NCI-H2196 (cell line): ENCODE measurements around the gene GPR15LG.
"Not testable (repeated sequence)": the region's sequence is repeated elsewhere in the genome, so short reads cannot be mapped to it uniquely, and the experiment has no call there.

ENCODE experiments used
- DNase-seq: peaks from one replicate; lab custom pipeline; 2025; ENCODE audit not compliant: unreplicated experiment; lab: John Stamatoyannopoulos, UW

GPR15LG gene

DNA sequence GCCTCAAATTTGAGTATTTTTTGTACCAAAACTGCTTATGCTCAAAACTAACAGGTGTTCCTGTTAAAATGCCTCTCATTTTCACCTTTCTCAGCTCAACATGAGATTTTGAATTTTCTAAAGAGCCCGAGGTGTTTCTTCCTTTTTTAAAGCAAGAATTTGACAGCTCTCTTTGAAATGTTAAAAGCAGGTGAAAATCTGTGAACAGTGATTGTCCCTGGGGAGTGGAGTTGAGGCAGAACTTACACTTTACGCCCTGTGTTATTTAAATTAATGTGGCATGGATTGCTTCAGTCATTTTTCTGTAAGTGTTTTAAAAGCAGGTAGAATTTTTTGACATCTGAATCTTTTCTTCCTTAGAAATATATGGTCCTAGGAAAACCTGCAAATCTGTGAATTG, 9.2 kb upstream of the GPR15LG start:
- no peak for DNase-seq

GRCh38 chr10:84166620-84167288, 6.8 kb upstream of the GPR15LG start:
- no peak for DNase-seq

- not testable (repeated sequence) for DNase-seq
Measured at GRCh38 chr10:84167289-84167653, 6.3 kb upstream of the GPR15LG start.

- not testable (repeated sequence) for DNase-seq
Measured at GRCh38 chr10:84168382-84168781, 5.2 kb upstream of the GPR15LG start.

DNA sequence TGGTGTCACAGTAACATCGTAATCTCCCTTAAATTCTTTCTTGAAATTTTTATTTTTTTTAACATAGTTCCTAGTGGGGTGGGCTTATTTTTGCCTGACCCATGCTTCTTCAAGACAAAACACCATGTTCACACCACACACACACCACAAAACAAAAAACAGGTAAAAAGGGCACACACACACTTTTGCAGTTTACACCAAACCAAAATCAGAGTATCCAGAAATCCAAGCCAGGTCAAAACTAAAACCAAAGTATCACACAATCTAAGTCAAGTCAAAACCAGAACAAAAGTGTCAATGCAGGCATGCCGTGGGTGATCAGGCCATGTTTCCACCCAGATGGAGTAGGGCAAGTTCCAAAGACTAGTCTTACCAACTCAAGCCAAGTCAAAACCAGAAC, 2.4 kb upstream of the GPR15LG start:
- DNase-seq = not testable (repeated sequence)

- DNase-seq = not testable (repeated sequence)
Measured at GRCh38 chr10:84171700-84172466, 1.7 kb upstream of the GPR15LG start.

DNA sequence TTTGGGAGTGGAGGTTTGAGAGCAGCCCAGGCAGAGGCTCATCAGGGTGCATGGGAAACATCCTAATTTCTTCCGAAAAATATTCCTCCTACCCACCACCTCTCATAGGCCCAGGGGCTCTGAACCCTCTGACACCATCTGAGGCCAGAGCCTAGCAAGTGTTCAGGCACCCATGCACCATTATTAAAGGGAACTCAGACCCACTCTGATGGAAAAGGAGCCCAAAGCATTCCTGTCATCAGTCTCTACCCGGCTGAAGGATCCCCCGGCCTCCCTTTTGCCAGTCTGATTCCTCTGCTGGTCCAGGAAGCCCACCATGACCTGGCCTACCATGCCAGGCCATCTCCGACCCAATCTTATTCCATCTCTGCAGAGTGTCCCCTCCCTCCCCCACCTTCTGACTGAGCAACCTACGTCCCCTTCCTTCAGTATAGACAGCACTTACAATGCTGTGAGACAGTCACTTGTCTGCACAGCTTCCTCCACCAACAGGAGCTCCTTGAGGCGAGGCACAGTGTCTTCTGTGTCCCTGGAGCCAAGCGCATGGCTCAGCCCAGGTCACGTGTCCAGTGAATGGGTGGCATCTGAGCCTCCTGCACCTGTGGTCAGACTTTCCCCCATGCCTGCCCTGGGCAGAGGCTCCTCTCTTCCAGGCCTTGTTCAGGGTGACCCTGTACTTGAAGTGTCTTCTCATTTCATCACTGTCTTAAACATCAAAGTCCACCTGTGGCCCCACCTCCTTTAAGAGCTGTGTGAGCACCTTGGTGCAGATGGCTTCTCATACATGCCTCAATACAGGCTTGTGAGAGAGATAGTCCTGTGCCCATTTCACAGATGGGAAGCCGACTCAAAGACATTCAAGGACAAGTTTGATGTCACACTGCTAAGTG, 889 bp upstream of the GPR15LG start:
- no peak for DNase-seq

DNA sequence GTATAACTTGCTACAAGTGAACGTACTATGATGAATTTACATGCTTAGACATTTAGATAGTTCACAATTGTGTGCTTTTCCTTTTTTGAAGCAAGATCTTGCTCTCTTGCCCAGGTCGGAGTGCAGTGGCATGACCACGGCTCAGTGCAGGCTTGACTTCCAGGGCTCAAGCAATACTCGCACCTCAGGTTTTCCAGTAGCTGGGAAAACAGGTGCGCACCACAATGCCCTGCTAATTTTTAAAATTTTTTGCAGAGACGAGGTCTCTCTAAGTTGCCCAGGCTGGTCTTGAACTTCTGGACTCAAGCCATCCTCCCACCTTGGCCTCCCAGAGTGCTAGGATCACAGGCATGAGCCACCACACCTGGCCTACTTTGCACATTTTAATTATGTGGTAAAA, 1.8 kb downstream of the GPR15LG start:
- DNase-seq = no peak

- no peak for DNase-seq
Measured at GRCh38 chr10:84176351-84176750, 2.8 kb downstream of the GPR15LG start.

- no peak for DNase-seq
Measured at GRCh38 chr10:84176836-84177474, 3.4 kb downstream of the GPR15LG start.

DNA sequence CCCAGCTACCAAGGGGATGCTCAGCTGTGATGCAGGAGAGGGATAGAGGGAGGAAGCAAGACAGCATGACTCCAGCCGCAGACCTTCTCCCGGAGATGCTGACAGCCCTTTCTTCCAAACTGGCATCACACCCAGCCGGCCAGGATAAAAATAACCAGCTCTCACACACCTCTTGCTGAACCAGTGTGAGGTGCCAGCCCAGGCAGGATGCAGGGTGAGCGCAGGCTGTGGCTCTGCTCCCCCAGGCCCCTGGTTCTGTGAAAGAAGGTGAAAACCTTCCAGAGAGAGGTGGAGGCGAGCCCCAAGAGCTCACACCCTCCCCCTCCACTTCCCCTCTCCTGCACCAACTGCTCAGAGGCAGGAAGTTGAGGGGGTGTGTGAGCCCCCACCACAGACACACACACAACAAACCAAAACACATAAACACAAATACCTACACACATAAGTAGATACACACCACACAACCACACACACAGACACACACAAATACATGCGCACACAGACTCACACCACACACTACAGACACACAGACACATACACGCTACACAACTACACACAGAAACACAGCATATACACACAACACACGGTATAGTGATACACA, 4.0 kb downstream of the GPR15LG start:
- no peak for DNase-seq

- DNase-seq = no peak
Measured at GRCh38 chr10:84178160-84178609, 4.6 kb downstream of the GPR15LG start.

GRCh38 chr10:84179059-84179710, 5.6 kb downstream of the GPR15LG start:
- DNase-seq = peak; percentile 67

- not testable (repeated sequence) for DNase-seq
Measured at GRCh38 chr10:84180386-84180785, 6.8 kb downstream of the GPR15LG start.

DNA sequence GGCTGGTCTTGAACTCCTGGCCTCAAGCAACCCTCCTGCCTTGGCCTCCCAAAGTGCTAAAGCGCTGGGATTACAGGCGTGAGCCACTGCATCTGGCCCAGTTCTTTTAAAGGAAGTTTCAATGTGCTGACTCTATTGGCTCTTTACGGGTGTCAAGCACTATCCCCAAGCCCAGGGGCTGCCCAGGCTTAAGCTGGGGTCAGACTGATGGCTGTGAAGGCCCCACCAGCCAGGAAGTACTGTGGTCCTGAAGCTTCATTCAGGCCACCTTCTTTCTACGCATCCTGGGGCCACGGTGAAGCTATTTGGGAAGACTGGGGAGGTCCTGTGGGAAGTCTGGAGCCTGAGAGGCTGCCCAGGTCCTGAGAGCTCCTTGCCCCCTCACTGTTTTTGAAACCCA, 8.0 kb downstream of the GPR15LG start:
- no peak for DNase-seq

- peak; percentile 5 for DNase-seq
Measured at GRCh38 chr10:84184517-84184916, 10.9 kb downstream of the GPR15LG start.

DNA sequence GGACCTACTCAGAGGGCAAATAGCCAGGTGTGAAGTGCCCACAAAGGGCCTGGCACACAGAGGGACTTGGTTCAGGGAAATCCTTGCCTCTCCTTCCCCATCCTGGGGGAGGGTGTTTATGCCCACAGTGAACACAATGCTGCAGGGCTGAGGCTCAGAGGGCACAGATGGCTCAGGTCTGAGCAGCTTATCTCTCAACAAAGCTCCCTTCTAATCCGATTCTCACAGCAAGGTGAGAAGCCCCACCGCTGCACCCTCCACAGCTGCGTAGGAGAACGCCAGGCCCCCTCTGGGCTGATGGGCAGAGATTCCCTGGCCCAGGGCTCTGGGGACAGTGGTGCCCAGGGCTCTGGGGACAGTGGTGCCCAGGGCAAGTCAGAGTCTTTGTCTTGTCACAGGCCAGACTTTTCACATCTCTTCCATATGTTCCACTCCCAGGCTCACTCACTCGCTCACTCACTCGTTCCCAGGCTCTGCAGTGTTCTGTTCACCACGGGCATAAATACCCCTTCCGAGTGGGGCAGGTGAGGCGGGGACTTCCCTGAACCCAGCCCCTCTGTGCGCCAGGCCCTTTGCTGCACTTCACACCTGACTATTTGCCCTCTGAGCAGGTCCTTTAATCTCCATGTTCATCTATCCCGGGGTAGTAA, 12.1 kb downstream of the GPR15LG start:
- peak; percentile 7 for DNase-seq

DNA sequence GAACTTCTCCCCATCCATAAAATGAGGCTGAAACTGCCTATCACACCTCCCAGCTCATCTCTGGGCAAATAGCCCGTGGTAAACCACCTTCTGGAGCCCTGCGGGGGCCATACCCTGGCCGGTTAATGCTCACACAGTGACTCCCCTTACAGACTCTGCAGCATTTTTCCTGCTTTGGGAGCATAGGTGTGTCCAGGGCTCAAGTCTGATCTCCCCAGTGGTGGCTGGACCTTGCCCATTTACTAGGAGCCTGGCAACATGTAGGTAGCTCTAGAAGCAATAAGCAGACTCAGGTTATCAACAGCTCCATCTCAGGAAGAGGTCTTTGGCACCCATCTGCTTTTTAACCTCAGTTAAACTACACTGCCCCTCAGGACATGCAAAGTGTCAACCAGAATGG, 15.2 kb downstream of the GPR15LG start:
- DNase-seq = no peak

DNA sequence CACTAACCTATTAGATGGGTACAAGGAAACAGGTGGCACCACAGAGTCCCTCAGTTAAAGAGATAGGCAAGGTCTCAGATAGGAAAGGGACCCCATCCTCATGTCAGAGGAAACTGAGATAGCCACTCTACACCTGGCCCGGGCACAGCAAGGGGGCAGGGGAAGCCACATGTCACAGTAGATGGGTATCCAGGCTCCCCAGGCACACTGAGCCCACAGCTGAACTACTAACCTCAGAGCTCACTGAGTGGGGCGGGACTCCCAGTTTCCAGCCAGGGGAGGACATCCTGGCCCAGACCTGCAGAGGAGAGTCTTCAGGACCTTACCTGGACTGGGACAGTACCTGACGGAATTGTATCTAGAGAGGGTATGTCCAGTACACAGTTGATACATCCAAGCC, 17.0 kb downstream of the GPR15LG start:
- DNase-seq = no peak

DNA sequence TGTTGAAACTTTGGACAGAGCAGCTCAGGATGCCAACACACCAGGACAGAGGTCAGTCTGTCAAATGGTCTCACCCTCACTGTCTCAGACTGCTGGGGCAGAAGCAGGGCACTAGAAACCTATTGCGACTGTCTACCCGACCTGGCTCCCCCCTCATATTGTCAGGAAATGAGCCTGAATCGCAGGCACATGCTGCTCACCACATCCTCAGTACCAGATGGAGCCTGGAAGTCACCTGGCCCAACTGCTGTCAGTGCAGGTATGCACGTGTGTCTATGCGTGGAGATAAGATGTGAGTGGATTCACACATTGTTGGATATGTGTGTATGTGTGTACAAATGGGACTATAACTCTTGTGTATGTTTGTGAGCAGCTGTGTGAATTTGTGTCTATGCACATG, 17.5 kb downstream of the GPR15LG start:
- no peak for DNase-seq
